Central memory CD8-positive, alpha-beta T cell (primary cell): ENCODE results near the gene FKBP7.
"Not testable (repeated sequence)": the region's sequence is repeated elsewhere in the genome, so short reads cannot be mapped to it uniquely, and the experiment has no call there.

Experiments used
- ATAC-seq: fragments of 150-1000 bp; cut with Tn5 transposase; replicated peaks from 2 replicates; pipeline ENCODE4 v1.10.0; 2022; ENCODE audit warnings: mild to moderate bottlenecking, moderate FRiP score, moderate number of reproducible peaks; ENCODE audit not compliant: poor library complexity, severe bottlenecking; ENCODE audit errors: extremely low read depth
- DNase-seq, 2 donors: peaks; one replicate each; pipeline ENCODE4 v3.0.0; 2021; ENCODE audit warnings: low spot score in 2 of 2
- H3K27ac Mint-ChIP-seq: one replicate; pipeline ENCODE4 v1.8.0; 2022; ENCODE audit warnings: low read depth, mild to moderate bottlenecking, moderate library complexity, mixed read lengths
- H3K27me3 Mint-ChIP-seq: one replicate; pipeline ENCODE4 v1.8.0; 2022; ENCODE audit warnings: mixed read lengths
- H3K36me3 Mint-ChIP-seq: one replicate; pipeline ENCODE4 v1.8.0; 2022; ENCODE audit warnings: mild to moderate bottlenecking, moderate library complexity, mixed read lengths; ENCODE audit not compliant: insufficient read depth
- H3K4me1 Mint-ChIP-seq: one replicate; pipeline ENCODE4 v1.8.0; 2022; ENCODE audit warnings: mixed read lengths
- H3K4me3 Mint-ChIP-seq: one replicate; pipeline ENCODE4 v1.8.0; 2022; ENCODE audit warnings: mild to moderate bottlenecking, moderate library complexity, mixed read lengths
- H3K9me3 Mint-ChIP-seq: one replicate; pipeline ENCODE4 v1.8.0; 2022; ENCODE audit warnings: mixed read lengths

The FKBP7 gene

GRCh38 chr2:178480227-178481181, 2.1 kb upstream of the FKBP7 start, which contains the start of gene PLEKHA3:
Gene PLEKHA3 (plus strand): TSS chr2:178480457. CDS start chr2:178480870, 413 bp downstream.
- peak within 1 kb of the TSS; percentile 99 for H3K4me3 Mint-ChIP-seq
- H3K4me1 Mint-ChIP-seq = peaks cover 42% of the 10 kb centered on the region
- peaks cover 17% of the 10 kb centered on the region for H3K36me3 Mint-ChIP-seq
- H3K27me3 Mint-ChIP-seq = no peaks in the 10 kb centered on the region
- no peaks in the 10 kb centered on the region for H3K9me3 Mint-ChIP-seq
- ATAC-seq = peak; percentile 40
- H3K27ac Mint-ChIP-seq = peak within 1 kb of the TSS; percentile 96
- peak; percentile 52 to 59 for DNase-seq

GRCh38 chr2:178479758-178480226, 1.4 kb upstream of the FKBP7 start:
- Mint-ChIP-seq H3K4me1 (peaks cover 37% of the 10 kb centered on the region), H3K9me3 (no peaks in the 10 kb centered on the region), H3K27ac (peak overlapping the region; percentile 96), H3K27me3 (no peaks in the 10 kb centered on the region), H3K36me3 (peaks cover 17% of the 10 kb centered on the region), H3K4me3 (peak overlapping the region; percentile 99)
- ATAC-seq (no peak), DNase-seq (no peak)

- Mint-ChIP-seq H3K4me1 (peaks cover 32% of the 10 kb centered on the region), H3K36me3 (peaks cover 17% of the 10 kb centered on the region), H3K27me3 (no peaks in the 10 kb centered on the region), H3K9me3 (no peaks in the 10 kb centered on the region), H3K4me3 (peak overlapping the region; percentile 99), H3K27ac (peak overlapping the region; percentile 96)
- ATAC-seq (no peak), DNase-seq (no peak)
These were observed 846 bp upstream of the FKBP7 start for GRCh38 chr2:178479275-178479616.

- no peak for ATAC-seq
- H3K27me3 Mint-ChIP-seq = no peaks in the 10 kb centered on the region
- peak overlapping the region; percentile 99 for H3K4me3 Mint-ChIP-seq
- peaks cover 32% of the 10 kb centered on the region for H3K4me1 Mint-ChIP-seq
- peaks cover 17% of the 10 kb centered on the region for H3K36me3 Mint-ChIP-seq
- H3K27ac Mint-ChIP-seq = peak overlapping the region; percentile 96
- no peaks in the 10 kb centered on the region for H3K9me3 Mint-ChIP-seq
- no peak for DNase-seq
These were observed 316 bp downstream of the FKBP7 start for GRCh38 chr2:178478130-178478438.

GRCh38 chr2:178477443-178478129, 814 bp downstream of the FKBP7 start:
- peaks cover 17% of the 10 kb centered on the region for H3K36me3 Mint-ChIP-seq
- peak overlapping the region; percentile 96 for H3K27ac Mint-ChIP-seq
- peak overlapping the region; percentile 99 for H3K4me3 Mint-ChIP-seq
- peaks cover 27% of the 10 kb centered on the region for H3K4me1 Mint-ChIP-seq
- no peaks in the 10 kb centered on the region for H3K27me3 Mint-ChIP-seq
- ATAC-seq = no peak
- no peaks in the 10 kb centered on the region for H3K9me3 Mint-ChIP-seq
- DNase-seq = no peak

- H3K27me3 Mint-ChIP-seq = no peaks in the 10 kb centered on the region
- no peak overlapping the region for H3K4me3 Mint-ChIP-seq
- H3K9me3 Mint-ChIP-seq = no peaks in the 10 kb centered on the region
- no peak for DNase-seq
- no peak overlapping the region for H3K27ac Mint-ChIP-seq
- peaks cover 17% of the 10 kb centered on the region for H3K36me3 Mint-ChIP-seq
- ATAC-seq = no peak
- peaks cover 16% of the 10 kb centered on the region for H3K4me1 Mint-ChIP-seq
These were observed 1.9 kb downstream of the FKBP7 start for GRCh38 chr2:178476477-178476876.

GRCh38 chr2:178474560-178474959, 3.8 kb downstream of the FKBP7 start:
- H3K36me3 Mint-ChIP-seq = peaks cover 10% of the 10 kb centered on the region
- no peak overlapping the region for H3K27ac Mint-ChIP-seq
- DNase-seq (no peak), ATAC-seq (no peak)
- no peaks in the 10 kb centered on the region for H3K27me3 Mint-ChIP-seq
- no peak overlapping the region for H3K4me3 Mint-ChIP-seq
- peaks cover 8% of the 10 kb centered on the region for H3K4me1 Mint-ChIP-seq
- H3K9me3 Mint-ChIP-seq = no peaks in the 10 kb centered on the region

- H3K36me3 Mint-ChIP-seq = peaks cover 6% of the 10 kb centered on the region
- no peak for DNase-seq
- ATAC-seq = no peak
- no peak overlapping the region for H3K27ac Mint-ChIP-seq
- no peaks in the 10 kb centered on the region for H3K27me3 Mint-ChIP-seq
- no peak overlapping the region for H3K4me3 Mint-ChIP-seq
- H3K4me1 Mint-ChIP-seq = peaks cover 8% of the 10 kb centered on the region
- no peaks in the 10 kb centered on the region for H3K9me3 Mint-ChIP-seq
These were observed 4.5 kb downstream of the FKBP7 start for GRCh38 chr2:178473931-178474330.

- Mint-ChIP-seq H3K36me3 (peaks cover 2% of the 10 kb centered on the region), H3K4me3 (no peak overlapping the region), H3K27ac (no peak overlapping the region), H3K4me1 (peaks cover 3% of the 10 kb centered on the region), H3K9me3 (no peaks in the 10 kb centered on the region), H3K27me3 (no peaks in the 10 kb centered on the region)
- ATAC-seq (no peak), DNase-seq (no peak)
These were observed 5.0 kb downstream of the FKBP7 start for GRCh38 chr2:178473373-178473772.

- not testable (repeated sequence) for DNase-seq, H3K4me3 Mint-ChIP-seq, H3K9me3 Mint-ChIP-seq, H3K36me3 Mint-ChIP-seq, H3K27me3 Mint-ChIP-seq, H3K27ac Mint-ChIP-seq, ATAC-seq, H3K4me1 Mint-ChIP-seq
These were observed 7.1 kb downstream of the FKBP7 start for GRCh38 chr2:178471313-178471712.

- no peak for DNase-seq
- no peaks in the 10 kb centered on the region for H3K4me1 Mint-ChIP-seq
- no peaks in the 10 kb centered on the region for H3K36me3 Mint-ChIP-seq
- H3K27me3 Mint-ChIP-seq = no peaks in the 10 kb centered on the region
- no peak overlapping the region for H3K4me3 Mint-ChIP-seq
- H3K9me3 Mint-ChIP-seq = no peaks in the 10 kb centered on the region
- H3K27ac Mint-ChIP-seq = no peak overlapping the region
- no peak for ATAC-seq
These were observed 9.1 kb downstream of the FKBP7 start for GRCh38 chr2:178469219-178469849.

GRCh38 chr2:178457390-178457886, 21.0 kb downstream of the FKBP7 start:
- Mint-ChIP-seq H3K9me3 (no peaks in the 10 kb centered on the region), H3K4me3 (no peak overlapping the region), H3K36me3 (no peaks in the 10 kb centered on the region), H3K27me3 (no peaks in the 10 kb centered on the region), H3K4me1 (no peaks in the 10 kb centered on the region), H3K27ac (no peak overlapping the region)
- DNase-seq (no peak), ATAC-seq (no peak)
